HG02884 (cell line): ENCODE data around the gene ELOVL3.
A peak's percentile ranks its signal among the peaks of the same experiment; 100 is the strongest.

ENCODE experiments used
- ATAC-seq: cut with Tn5 transposase; IDR thresholded peaks from one replicate; pipeline ENCODE4 v1.9.1; 2021; ENCODE audit warnings: mild to moderate bottlenecking, moderate library complexity; ENCODE audit not compliant: unreplicated experiment

ELOVL3 gene

GRCh38 chr10:102222797-102223196, 3.3 kb upstream of the ELOVL3 start:
- ATAC-seq: no peak

- ATAC-seq: no peak
Observed at GRCh38 chr10:102226542-102226870, 407 bp downstream of the ELOVL3 start.

- ATAC-seq: no peak
Observed at GRCh38 chr10:102227050-102227449, 951 bp downstream of the ELOVL3 start.

- no peak for ATAC-seq
Observed at GRCh38 chr10:102229810-102230263, 3.7 kb downstream of the ELOVL3 start.

GRCh38 chr10:102230264-102230860, 4.3 kb downstream of the ELOVL3 start:
- ATAC-seq: no peak

- no peak for ATAC-seq
Observed at GRCh38 chr10:102230861-102231356, 4.8 kb downstream of the ELOVL3 start.

GRCh38 chr10:102231357-102232318, 5.5 kb downstream of the ELOVL3 start:
- no peak for ATAC-seq

GRCh38 chr10:102233997-102234396, 7.9 kb downstream of the ELOVL3 start:
- ATAC-seq: no peak

- ATAC-seq: no peak
Observed at GRCh38 chr10:102234888-102235597, 8.9 kb downstream of the ELOVL3 start.

GRCh38 chr10:102235598-102235920, 9.5 kb downstream of the ELOVL3 start:
- no peak for ATAC-seq

GRCh38 chr10:102236006-102236405, 9.9 kb downstream of the ELOVL3 start:
- no peak for ATAC-seq

- no peak for ATAC-seq
Observed at GRCh38 chr10:102237711-102238252, 11.7 kb downstream of the ELOVL3 start.

GRCh38 chr10:102240467-102241031, 14.4 kb downstream of the ELOVL3 start:
- no peak for ATAC-seq

GRCh38 chr10:102241032-102241443, 14.9 kb downstream of the ELOVL3 start:
- no peak for ATAC-seq

- ATAC-seq: peak; percentile 41
Observed at GRCh38 chr10:102241444-102242117, 15.5 kb downstream of the ELOVL3 start, which contains the start of gene PITX3. PITX3 (minus strand) TSS chr10:102241512; CDS start chr10:102232080, 9,432 bp downstream.

- ATAC-seq: no peak
Observed at GRCh38 chr10:102242118-102242485, 16.0 kb downstream of the ELOVL3 start.

- no peak for ATAC-seq
Observed at GRCh38 chr10:102243309-102243708, 17.2 kb downstream of the ELOVL3 start.

- ATAC-seq: peak; percentile 90
Observed at GRCh38 chr10:102245082-102245931, 19.2 kb downstream of the ELOVL3 start, which contains the start of gene GBF1. GBF1 (plus strand) TSS chr10:102245532; CDS start chr10:102258939, 13,407 bp downstream.

GRCh38 chr10:102245932-102246251, 19.8 kb downstream of the ELOVL3 start:
- no peak for ATAC-seq
